ENCODE measurements around the gene SOD2.
"Not testable (repeated sequence)": the region's sequence is repeated elsewhere in the genome, so short reads cannot be mapped to it uniquely, and the experiment has no call there.

The SOD2 gene

GRCh38 chr6:159681191-159681880, 11.7 kb downstream of the SOD2 start:
- DNase-seq: no peak

GRCh38 chr6:159680104-159680503, 12.9 kb downstream of the SOD2 start:
- DNase-seq: no peak

- no peak for DNase-seq
Observed at GRCh38 chr6:159679091-159680077, 13.7 kb downstream of the SOD2 start.

DNA sequence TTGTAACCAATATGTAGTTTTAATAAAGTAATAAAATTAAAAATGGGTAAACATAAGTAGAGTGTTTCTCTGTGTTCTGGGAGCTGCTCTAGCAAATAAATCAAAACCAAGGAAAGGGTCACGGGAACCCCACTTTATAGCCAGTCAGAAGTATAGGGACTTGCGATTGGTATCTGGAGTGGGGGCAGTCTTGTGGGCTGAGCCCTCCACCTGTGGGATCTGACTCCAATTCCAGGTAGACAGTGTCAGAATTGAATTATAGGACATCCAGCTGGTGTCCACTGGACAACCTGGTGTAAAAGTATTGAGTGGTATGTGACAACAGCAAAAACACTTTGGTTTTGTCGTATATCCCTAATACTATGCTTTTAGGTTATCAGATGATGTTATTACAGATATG, 14.5 kb downstream of the SOD2 start:
- no peak for DNase-seq

- DNase-seq: no peak
Observed at GRCh38 chr6:159677506-159678165, 15.4 kb downstream of the SOD2 start.

DNA sequence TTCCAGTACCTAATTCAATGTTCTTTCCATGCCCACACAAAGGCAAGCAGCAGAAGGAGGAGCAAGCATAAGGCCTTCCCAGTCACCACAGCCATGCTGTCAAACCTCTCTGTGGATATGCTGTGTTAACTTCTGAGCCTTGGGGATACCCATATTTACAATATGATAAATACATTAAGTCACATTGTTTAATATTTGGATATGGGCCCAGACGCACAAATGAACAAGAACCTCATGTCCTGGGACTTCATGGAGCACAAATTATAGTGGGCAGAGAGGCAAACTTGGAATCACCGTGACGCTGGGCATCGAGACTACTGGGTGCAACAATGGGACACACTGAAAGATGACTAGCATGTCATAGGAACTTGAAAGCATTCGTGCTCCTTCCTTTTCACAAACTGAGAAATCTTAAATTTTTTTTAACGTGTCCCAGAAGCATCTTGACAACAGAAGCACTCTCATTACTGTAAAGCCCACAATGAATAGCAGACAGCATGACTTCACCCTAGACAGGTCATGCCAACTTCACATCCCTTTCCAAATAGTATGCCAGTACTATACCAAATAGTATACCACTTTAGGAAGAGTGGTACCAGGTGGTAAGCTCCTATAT, 16.0 kb downstream of the SOD2 start:
- DNase-seq: no peak

- not testable (repeated sequence) for DNase-seq
Observed at GRCh38 chr6:159676236-159676635, 16.8 kb downstream of the SOD2 start.

- no peak for DNase-seq
Observed at GRCh38 chr6:159665868-159666635, 27.0 kb downstream of the SOD2 start.

GRCh38 chr6:159663368-159663889, 29.6 kb downstream of the SOD2 start:
- DNase-seq: not testable (repeated sequence)

GRCh38 chr6:159661977-159662376, 31.1 kb downstream of the SOD2 start:
- DNase-seq: not testable (repeated sequence)

DNA sequence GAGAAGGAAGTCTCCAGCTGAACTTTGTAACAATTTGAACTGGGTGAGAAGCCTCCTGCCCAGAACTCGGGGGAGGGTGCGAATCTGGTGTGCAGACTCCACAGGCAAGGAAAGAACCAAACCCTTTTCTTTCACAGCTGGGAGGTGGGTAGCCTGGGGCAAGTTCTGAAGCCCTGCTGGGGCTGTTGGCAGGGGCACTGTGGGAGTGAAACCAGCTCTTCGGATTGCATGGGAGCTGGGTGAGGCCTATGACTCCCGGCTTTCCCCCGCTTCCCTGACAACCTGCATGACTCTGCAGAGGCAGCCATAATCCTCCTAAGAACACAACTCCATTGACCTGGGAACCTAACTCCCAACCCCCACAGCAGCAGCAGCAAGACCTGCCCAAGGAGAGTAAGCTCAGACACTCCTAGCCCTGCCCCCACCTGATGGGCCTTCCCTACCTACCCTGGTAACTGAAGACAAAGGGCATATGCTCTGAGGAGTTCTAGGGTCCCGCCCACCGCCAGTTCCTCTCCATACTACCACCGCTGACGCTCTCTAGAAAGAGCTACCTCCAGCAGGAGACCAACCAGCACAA, 37.5 kb downstream of the SOD2 start:
- no peak for DNase-seq

GRCh38 chr6:159654483-159655098, 38.5 kb downstream of the SOD2 start:
- DNase-seq: peak in 1 of 2 donors; percentile 67

DNA sequence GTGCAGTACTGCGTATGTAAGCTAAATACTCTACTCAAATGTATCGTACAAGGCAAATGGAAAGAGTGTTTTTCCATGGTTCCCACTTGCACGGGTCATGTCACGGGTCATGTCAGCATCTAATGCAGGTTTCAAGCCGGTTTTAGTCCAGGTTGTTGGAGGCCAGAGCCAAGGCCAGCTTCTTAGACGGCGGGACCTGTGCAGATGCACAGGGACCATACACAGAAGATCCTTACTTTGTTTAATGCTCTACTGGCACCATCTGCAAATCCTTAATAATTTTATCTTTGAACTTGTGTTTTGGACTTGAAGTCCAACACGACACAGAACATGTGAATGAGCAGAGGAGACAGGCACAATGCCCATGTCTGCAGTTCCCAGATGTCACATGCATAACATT, 42.7 kb downstream of the SOD2 start:
- no peak for DNase-seq

GRCh38 chr6:159649441-159649840, 43.6 kb downstream of the SOD2 start:
- no peak for DNase-seq

- DNase-seq: no peak
Observed at GRCh38 chr6:159646733-159647132, 46.3 kb downstream of the SOD2 start.

DNA sequence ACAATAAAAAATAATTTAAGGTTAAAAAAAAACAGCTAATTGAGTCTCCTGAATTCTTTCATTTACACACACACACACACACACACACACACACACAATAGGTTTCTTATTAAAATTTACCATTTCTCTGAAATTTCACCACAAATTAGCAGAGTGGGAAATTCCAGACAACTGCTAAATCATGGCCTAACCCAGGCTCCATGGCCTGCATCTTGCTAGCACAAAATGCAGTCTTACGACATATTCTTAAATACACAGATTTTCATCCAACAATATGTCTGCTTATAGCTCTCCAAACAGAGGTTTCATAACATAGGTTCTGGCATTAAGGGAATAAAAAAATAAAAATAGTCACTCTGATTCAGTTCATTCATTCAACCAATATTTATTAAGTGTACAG, 46.9 kb downstream of the SOD2 start:
- DNase-seq: no peak

DNA sequence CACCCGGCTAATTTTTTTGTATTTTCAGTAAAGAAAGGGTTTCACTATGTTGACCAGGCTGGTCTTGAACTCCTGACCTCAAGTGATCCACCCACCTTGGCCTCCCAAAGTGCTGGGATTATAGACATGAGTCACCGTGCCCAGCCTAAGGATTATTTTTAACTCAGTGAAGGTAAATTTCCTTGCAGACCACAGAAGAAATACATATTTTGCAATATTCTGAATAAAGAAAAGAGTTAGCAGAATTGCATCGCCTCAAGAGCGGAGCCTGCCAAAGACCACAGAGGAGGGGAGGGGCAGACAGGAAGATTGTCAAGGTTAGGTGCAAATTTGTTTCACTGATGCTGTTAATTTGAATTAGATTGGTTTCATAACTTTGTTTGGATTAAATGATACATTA, 47.4 kb downstream of the SOD2 start:
- DNase-seq: no peak
